Breast epithelium (tissue), 4 donors: Measurements from ENCODE around the gene PEMT. TPM values are rescaled to one million over a fixed set of nuclear protein-coding genes. Genes with fewer than 3 reads are reported as not detected.

Experiments
- DNase-seq, 2 donors: peaks; one replicate each; pipeline ENCODE4 v3.0.0-alpha.2; 2019; ENCODE audit warnings: low spot score in 2 of 2
- H3K27ac ChIP-seq, 2 donors: fragments of 200-600 bp; sonication (generic) in 1 of 2; one replicate each; pipeline ENCODE4 v1.5.1; 2016 to 2019; ENCODE audit warnings: mild to moderate bottlenecking in 1 of 2
- H3K27me3 ChIP-seq, 2 donors: fragments of 200-600 bp; sonication (generic) in 1 of 2; one replicate each; pipeline versions ENCODE4 v1.5.1 to v1.6.0; 2017 to 2019; ENCODE audit warnings: control low read depth in 1 of 2, mild to moderate bottlenecking in 1 of 2
- H3K36me3 ChIP-seq: fragments of 200-600 bp; one replicate; pipeline ENCODE4 v1.5.1; 2019
- H3K4me1 ChIP-seq, 2 donors: fragments of 200-600 bp; sonication (generic); one replicate each; pipeline ENCODE4 v1.5.1; 2016 to 2019; ENCODE audit warnings: control low read depth in 1 of 2
- H3K4me3 ChIP-seq, 3 donors: fragments of 200-600 bp; sonication (generic); 1 replicate in 2 of 3; 2 replicates in 1 of 3; pipeline ENCODE4 v1.5.1; 2016 to 2019; ENCODE audit warnings: mild to moderate bottlenecking in 3 of 3, moderate library complexity in 2 of 3
- H3K9me3 ChIP-seq, 2 donors: fragments of 200-600 bp; sonication (generic) in 1 of 2; one replicate each; pipeline ENCODE4 v1.5.1; 2016 to 2019; ENCODE audit warnings: control low read depth in 1 of 2
- POLR2A ChIP-seq: fragments of 450-650 bp; IDR thresholded peaks from one replicate; pipeline ENCODE4 v1.6.1; 2016; ENCODE audit warnings: antibody characterized with exemption, mild to moderate bottlenecking, moderate library complexity
- POLR2AphosphoS5 ChIP-seq, 3 donors: sonication (generic); formaldehyde crosslinking; IDR thresholded peaks; one replicate each; pipeline ENCODE4 v1.6.1; 2017; ENCODE audit warnings: antibody characterized with exemption in 3 of 3
- intact Hi-C: fragments of 100-400 bp; cut with DNase I; formaldehyde crosslinking; loops from one replicate; pipeline ENCODE4 v1.15.1; 2023; ENCODE audit warnings: low total_unique reads
- total RNA-seq, 3 donors: library from RNA; depleted of rRNA; stranded (reverse); fragments of >200 nt; gene quantifications; one replicate each; pipeline ENCODE4 v1.1.0, GENCODE V29; 2016
- TF ChIP-seq, protein P1 (sequence below), 3 donors: fragments of 450-650 bp; IDR thresholded peaks; one replicate each; pipeline ENCODE4 v1.5.1; 2016 to 2017; ENCODE audit warnings: antibody characterized with exemption in 3 of 3, mild to moderate bottlenecking in 3 of 3, moderate library complexity in 3 of 3

PEMT gene
- total RNA-seq, 3 donors from 2014 or later: 37.3 to 151 (median 52.4) TPM

DNA sequence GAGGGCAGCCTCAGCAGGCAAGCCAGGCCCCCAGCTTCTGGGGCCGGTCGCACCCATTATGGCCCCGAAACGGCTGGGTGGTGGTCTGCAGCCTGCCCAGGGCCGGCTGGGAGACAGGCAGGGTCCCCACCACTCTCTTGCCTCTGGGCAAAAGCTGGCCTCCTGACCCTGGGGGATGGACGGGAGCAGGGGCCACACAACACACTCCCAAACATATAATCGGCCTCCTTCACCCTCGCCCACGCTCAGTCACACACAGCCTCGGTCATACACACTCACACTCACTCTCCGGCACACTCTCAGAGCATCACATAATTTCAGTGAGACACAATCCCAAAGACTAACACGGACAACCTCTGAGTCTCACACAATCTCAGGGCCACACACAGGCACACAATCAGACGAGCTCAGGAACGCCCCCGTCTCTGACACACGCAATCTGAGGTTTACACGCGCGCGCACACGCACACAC, 589 bp downstream of the PEMT start:
- Histone ChIP-seq H3K36me3 (no peaks in the 10 kb centered on the region), H3K27ac (peak overlapping the region; percentile 79 to 88), H3K4me1 (peaks cover 11 to 18% of the 10 kb centered on the region in 2 donors), H3K4me3 (peak overlapping the region; percentile 66 to 90 (median 71)), H3K9me3 (no peaks in the 10 kb centered on the region), H3K27me3 (no peaks in the 10 kb centered on the region)
- no peak for DNase-seq
- TF ChIP-seq, protein P1, sequence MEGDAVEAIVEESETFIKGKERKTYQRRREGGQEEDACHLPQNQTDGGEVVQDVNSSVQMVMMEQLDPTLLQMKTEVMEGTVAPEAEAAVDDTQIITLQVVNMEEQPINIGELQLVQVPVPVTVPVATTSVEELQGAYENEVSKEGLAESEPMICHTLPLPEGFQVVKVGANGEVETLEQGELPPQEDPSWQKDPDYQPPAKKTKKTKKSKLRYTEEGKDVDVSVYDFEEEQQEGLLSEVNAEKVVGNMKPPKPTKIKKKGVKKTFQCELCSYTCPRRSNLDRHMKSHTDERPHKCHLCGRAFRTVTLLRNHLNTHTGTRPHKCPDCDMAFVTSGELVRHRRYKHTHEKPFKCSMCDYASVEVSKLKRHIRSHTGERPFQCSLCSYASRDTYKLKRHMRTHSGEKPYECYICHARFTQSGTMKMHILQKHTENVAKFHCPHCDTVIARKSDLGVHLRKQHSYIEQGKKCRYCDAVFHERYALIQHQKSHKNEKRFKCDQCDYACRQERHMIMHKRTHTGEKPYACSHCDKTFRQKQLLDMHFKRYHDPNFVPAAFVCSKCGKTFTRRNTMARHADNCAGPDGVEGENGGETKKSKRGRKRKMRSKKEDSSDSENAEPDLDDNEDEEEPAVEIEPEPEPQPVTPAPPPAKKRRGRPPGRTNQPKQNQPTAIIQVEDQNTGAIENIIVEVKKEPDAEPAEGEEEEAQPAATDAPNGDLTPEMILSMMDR (IDR thresholded peaks at IDR 0.05): no peak
- TF ChIP-seq POLR2A: peak; percentile 39
- intact Hi-C loops: no loop called here

DNA sequence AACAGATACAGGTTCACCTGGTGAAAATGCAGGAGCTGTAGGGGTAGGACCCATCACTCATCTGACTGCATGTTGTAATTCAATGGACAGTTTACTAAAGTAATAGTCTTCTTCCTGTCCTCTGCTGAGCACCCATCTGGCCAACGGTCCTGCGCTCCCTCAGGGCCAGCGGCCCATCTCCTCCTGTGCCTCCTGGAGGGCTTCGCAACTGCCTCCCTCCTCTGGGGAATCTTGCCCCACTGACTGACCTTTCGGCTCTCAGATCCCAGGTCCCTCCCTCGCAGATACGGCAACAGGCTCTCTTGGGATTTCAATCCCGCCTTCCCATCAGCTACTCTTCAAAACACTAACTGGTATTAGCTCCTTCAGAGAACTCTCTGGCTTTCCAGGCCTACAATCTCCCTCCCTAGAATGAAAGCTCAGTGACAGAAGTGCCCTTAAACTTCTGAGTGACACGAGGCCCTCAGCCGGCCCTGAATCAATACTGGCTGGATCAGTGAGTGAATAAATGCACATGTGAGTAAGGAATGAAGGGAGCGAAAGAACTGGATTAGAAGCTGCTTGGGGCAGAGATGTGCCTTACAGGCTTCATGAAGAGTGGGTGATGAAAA, 1.3 kb downstream of the PEMT start:
- peaks cover 11 to 18% of the 10 kb centered on the region in 2 donors for H3K4me1 ChIP-seq
- no peak for TF ChIP-seq POLR2A
- TF ChIP-seq, protein P1 (IDR thresholded peaks at IDR 0.05): no peak
- H3K27me3 ChIP-seq: no peaks in the 10 kb centered on the region
- no peak for DNase-seq
- intact Hi-C loops: no loop called here
- H3K9me3 ChIP-seq: no peaks in the 10 kb centered on the region
- H3K27ac ChIP-seq: peak overlapping the region; percentile 79 to 88
- H3K4me3 ChIP-seq: peak overlapping the region; percentile 66 to 90 (median 71)
- no peaks in the 10 kb centered on the region for H3K36me3 ChIP-seq

DNA sequence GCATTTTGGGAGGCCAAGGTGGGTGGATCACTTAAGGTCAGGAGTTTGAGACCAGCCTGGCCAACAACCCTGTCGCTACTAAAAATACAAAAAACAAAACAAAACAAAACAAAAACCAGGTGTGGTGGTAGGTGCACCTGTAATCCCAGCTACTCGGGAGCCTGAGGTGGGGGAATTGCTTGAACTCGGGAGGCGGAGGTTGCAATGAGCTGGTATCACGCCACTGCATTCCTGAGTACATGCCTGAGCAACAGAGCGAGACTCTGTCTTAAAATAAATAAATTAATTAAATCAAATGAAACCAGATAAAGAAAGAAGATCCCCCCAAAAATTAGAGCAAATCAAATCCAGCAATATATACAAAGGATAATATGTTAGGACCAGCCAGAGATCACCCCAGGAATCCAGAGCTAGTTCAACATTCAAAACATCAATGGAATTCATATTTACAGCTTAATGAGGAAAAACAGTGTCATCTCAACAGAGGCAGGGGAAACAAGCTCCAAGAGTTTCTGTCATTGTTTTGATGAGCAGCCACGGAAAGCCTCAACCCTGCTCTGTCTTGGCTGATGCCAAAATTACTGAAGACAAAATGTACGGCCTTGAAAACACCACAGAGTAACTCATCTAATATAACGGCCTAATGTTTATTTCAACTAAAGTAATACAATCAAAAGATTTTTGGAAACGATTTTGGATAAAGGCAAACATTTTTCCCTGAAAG, 3.7 kb downstream of the PEMT start:
- intact Hi-C loops: no loop called here
- peaks cover 11 to 15% of the 10 kb centered on the region in 2 donors for H3K4me1 ChIP-seq
- TF ChIP-seq POLR2A: no peak
- TF ChIP-seq, protein P1 (IDR thresholded peaks at IDR 0.05): no peak
- no peak for TF ChIP-seq POLR2AphosphoS5 (IDR thresholded peaks at IDR 0.05)
- H3K27me3 ChIP-seq: no peaks in the 10 kb centered on the region
- H3K27ac ChIP-seq: no peak overlapping the region
- no peaks in the 10 kb centered on the region for H3K9me3 ChIP-seq
- no peak overlapping the region for H3K4me3 ChIP-seq
- H3K36me3 ChIP-seq: no peaks in the 10 kb centered on the region
- no peak for DNase-seq

DNA sequence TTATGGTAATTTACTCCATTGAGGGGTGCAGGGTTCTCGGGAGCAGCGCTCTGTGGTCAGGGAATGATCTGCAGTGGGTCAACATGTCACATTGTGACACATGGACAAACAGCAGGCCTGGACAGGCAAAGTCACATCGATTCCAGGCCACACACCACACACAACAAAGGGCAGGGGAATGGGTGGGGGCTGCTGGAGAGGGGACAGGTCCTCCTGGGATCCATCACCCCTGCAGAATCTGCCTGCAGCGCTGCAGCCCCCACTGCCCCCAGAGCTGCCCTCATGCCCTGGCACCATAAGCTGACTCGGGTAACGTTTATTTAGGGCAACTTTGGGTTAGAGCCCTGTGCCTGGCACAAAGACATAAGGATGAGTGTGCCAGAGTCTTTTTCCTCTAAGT, 9.1 kb downstream of the PEMT start:
- Histone ChIP-seq H3K9me3 (no peaks in the 10 kb centered on the region), H3K4me1 (no peaks in the 10 kb centered on the region), H3K27me3 (no peaks in the 10 kb centered on the region), H3K4me3 (no peak overlapping the region), H3K36me3 (no peaks in the 10 kb centered on the region), H3K27ac (no peak overlapping the region)
- no peak for DNase-seq
- intact Hi-C loops: no loop called here
- no peak for TF ChIP-seq POLR2AphosphoS5 (IDR thresholded peaks at IDR 0.05)
- TF ChIP-seq, protein P1 (IDR thresholded peaks at IDR 0.05): no peak
- no peak for TF ChIP-seq POLR2A

DNA sequence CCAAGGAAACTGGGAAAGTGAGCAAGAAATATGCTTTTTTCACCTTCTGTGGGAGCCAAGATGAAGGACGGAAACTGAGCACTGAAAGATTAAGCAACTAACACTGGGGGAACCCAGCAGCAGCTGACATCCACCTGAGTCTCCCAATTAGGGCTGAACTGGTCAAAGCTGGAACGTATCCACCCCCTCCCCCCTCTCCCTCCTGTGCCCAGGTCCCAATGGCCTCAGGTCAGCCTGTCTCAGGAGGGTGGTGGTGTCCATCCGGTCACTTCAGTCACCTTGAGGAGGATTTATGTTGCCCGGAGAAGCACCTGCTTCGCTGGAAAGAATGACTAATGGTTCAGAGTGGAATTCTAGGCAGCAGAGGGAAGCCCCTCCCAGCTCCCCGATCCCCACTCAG, 10.0 kb downstream of the PEMT start:
- Histone ChIP-seq H3K9me3 (no peaks in the 10 kb centered on the region), H3K27me3 (no peaks in the 10 kb centered on the region), H3K36me3 (no peaks in the 10 kb centered on the region), H3K27ac (peak overlapping the region; percentile 36 to 75), H3K4me1 (no peaks in the 10 kb centered on the region), H3K4me3 (no peak overlapping the region)
- no peak for DNase-seq
- intact Hi-C loops: no loop called here
- no peak for TF ChIP-seq POLR2AphosphoS5 (IDR thresholded peaks at IDR 0.05)
- TF ChIP-seq POLR2A: no peak
- TF ChIP-seq, protein P1 (IDR thresholded peaks at IDR 0.05): no peak
